GM21723 (cell line): Measurements from ENCODE around the gene TMEM222.

Source experiments
- ATAC-seq: cut with Tn5 transposase; IDR thresholded peaks from one replicate; pipeline ENCODE4 v1.9.1; 2021; ENCODE audit warnings: mild to moderate bottlenecking, moderate library complexity; ENCODE audit not compliant: unreplicated experiment

Gene TMEM222

DNA sequence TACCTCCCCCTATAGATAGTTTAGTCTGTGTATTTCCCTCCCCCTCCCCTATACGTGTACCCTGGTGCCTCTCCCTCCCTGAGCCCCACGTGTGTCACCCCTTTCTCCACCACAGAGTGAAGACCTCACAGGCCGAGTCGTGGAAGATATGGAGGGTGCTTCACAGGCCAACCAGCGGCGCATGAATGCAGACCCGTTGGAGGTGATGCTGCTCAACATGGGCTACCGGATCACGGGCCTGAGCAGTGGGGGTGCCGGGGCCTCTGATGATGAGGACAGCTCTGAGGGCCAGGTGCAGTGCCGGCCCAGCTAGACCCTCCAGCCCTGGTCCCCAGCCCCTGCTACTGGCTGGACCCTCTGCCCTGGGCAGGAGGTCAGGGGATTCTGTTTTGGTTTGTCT, 15.9 kb upstream of the TMEM222 start:
- ATAC-seq: no peak

DNA sequence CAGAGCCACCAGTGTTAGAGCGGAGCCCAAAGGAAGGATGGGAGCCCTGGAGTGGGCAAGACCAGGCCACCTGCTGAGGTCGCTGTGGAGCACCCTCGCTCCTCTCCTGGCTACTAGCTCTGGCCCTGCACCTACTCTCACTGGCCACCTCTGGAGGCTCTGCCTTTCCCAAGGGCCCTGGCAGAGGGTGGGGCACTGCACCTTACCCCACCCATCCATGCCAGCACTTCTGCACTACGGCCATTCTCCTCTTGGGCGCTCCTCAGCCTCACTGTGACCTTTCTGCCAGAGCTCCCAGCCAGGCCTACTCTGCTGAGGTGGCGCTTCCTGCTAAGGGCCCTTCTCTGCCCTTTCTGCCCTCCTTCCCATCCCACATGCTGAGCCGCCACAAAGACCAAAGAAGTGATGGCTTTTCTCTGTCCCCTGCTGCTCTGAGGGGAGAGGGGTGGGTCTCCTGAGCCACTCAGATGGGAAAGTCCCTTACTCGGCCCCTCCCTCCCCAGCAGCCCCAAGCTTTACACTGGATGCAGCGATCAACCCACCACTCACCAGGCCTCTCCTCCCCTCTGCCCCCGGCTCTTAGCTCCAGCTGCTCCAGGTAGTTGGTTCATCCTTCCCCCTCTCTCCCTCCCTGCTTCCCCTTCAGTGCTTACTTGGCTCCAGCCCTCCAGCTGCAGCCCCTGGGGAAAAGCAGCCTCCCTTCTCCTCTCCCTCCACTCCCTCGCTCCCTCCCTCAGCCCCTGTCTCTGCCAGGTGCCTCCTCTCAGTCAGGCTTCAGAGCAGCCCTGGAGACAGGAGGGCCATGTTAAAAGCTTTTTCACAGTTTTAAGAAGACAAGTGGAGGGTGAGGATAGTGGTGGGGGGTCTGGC, 14.8 kb upstream of the TMEM222 start:
- no peak for ATAC-seq

DNA sequence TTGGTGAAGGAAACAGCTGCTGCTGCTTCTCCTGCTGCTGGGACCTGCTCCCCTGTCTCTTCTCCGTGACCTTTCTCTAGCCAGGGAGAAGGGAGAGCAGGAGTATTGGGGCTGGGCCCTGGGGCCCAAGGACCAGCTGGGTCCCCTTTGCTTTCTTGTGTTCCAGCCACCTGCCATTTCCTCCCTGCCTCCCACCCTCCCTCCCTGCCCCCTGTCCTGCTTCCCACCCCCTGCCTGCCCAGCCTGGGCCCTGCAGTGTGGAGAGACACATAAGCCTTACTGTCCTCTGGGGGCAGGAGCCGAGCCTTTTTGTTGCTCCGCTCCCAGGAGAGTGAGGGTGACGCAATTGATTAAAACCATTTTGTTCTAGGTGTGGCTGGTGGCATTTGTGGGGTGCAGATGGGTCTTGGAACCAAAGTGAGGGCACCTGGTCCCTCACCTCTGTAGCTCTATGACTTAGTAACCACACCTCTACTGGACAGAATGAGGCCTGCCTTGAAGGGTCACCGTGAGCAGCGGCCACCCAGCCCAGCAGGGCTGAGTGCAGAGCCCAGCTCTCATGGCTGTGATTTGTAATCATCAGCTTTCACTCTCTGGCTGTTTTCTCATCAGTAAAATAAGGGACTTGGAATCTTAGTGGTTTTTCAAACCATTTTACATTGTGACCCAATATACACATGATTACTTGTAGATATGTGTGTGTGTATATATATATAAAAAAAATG, 13.9 kb upstream of the TMEM222 start:
- ATAC-seq: no peak

DNA sequence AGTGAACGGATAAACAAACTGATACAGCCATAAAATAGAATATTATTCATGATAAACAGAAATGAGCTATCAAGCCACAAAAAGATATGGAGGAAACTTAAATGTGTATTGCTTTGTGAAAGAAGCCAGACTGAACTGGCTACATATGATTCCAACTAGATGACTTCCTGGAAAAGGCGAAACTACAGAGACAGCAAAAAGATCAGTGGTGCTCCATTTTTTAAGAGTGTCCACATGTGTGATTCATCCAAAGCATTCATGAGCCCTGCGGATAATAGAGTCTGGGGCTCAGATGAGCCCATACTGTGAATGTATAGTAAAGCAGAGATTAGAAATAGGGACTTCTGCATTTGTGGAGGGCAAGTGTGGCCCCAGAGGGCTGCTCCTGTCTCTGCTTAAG, 7.8 kb upstream of the TMEM222 start:
- ATAC-seq: no peak

DNA sequence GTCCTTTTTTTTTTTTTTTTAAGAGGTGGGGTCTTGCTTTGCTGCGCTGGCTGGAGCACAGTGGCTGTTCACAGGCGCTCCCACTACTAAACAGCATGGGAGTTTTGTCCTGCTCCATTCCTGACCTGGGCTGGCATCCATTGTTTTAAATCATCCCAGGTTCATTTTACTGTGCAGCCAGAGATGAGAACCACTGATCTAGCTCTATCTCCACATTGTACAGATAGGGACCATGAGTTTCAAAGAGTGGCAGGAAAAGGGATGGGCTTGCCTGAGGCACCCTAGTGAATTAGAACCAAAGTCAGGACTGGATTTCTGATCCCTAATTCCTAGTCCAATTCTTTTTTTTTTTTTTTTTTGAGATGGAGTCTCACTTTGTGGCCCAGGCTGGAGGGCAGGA, 7.2 kb upstream of the TMEM222 start:
- ATAC-seq: no peak

DNA sequence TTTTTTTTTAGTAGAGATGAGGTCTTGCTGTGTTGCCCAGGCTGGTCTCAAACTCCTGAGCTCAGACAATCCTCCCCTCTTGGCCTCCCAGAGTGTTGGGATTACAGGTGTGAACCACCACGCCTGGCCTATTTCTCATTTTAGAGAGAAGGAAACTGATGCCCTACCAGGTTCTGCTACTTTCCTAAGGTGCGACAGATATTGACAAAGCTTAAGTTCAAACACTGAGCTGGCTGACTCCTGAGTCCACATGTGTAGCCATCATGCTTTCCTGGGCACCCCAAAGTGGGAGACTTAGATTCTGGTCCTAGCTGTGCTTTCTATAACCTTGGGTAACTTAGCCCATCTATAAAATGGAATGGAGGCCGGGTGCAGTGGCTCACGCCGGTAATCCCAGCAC, 5.1 kb upstream of the TMEM222 start:
- no peak for ATAC-seq

DNA sequence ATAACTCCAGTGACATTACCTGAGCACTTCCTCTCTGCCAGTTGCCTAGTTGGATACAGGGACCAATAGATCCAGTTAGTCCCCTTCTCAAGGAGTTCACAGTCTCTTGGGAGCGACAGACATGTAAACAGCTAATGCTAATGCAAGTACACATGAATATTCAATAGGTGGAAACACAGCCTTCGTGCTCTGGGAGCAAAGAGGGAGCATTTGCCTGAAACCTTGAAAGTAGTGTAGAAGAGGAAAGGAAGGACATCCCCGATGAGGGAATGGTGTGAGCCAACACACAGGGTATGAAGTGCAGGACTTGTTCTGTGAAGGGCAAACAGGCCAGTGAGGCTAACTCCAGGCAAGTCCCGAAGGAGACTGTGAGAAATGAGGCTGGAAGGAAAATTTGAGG, 3.8 kb upstream of the TMEM222 start:
- ATAC-seq: no peak

DNA sequence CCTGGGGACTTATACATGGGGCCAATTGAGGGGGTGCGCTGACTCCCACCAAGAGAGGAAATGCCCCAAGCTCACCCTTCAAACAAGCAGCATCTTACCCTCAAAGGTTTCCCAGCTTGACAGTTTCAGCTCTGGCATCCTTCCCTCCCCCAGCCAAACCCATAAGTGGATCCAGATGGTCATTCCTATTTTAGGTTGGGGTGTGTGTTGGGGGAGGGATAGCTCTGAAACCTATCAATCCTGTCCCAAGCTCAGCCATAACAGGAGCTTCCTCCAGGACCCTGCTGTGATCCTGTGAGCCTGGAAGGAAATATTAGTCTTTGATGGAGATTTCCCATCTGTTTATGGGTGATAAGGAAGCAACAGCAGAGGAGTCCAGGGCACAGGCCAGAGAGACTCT, 3.4 kb upstream of the TMEM222 start:
- ATAC-seq: no peak

DNA sequence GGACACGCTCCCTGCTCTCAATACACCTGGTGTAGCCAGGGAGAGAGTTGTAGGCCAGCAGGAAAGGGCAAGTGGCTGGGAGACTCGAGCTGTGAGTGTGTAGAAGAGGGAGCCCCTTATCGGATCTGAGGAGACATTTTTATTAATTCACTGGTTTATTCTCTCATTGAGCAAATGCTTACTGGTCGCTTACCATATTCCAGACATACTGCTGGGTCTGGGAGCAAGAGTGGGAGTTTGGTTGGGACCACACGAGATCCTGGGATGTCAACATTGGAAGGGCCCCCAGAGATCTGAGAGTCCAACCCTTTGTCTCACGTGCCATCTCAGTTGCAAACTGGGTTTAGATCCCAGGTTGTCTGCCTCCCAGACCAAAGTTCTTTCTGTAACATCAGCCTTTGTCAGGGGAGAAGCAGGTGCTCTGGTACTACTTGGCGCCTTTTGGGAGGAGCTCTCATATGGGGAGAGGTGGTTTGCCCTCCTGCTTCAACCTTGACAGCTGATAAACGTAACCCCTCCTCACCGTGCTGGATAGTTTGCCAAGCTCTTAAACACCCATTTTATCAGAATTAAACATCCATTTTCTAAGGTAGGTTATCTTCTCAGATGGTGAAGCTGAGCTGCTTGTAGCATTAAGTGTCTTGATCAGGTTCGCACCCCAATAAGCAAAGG, 742 bp downstream of the TMEM222 start:
- no peak for ATAC-seq

DNA sequence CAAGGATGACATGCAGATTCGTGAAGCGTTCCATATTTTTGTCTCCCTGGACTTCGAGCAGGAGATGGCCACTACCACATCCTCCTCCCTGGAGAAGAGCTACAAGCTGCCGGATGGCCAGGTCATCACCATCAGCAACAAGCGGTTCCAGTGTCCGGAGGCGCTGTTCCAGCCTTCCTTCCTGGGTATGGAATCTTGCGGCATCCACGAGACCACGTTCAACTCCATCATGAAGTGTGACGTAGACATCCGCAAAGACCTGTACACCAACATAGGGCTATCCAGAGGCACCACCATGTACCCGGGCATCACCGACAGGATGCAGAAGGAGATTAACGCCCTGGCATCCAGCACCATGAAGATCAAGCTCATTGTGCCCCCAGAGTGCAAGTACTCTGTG, 3.3 kb downstream of the TMEM222 start:
- no peak for ATAC-seq

DNA sequence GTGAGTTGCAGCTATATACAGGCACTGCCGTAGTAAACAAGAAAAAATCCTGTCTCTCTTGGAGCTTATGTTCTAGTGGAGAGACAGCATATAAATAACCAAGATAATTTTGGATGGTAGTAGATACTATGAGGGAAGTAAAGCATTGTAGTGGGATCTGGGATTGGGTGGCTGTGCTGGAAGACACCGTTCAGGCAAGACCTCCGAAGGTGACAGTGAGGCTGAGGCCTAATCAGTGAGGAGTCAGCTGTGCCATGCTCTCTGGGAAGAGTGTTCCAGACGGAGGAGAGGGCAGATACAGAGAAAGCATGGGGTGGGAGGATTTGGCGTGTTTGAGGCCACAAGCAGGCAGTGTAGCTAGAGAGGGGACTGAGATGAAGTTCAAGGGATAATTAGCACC, 6.0 kb downstream of the TMEM222 start:
- no peak for ATAC-seq

DNA sequence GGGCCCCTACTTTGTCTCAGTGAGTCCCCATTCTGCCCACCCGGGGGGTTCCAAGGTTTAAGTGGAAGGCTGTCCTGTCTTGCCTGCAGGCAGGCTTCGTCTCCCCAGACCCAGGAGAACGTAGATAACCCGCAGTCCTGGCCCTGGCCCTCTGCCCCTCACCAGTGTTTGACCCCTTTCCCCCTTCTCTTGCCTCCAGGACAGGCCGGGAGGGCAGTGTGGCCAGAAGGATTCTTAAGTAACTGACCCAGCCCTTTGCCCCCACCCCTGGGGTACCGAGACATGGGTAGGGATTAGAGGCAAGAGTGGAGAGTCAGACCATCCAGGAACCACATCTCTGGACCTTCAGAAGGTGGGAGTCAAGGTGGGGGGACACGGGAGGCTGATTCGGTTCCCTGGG, 8.8 kb downstream of the TMEM222 start:
- ATAC-seq: no peak

DNA sequence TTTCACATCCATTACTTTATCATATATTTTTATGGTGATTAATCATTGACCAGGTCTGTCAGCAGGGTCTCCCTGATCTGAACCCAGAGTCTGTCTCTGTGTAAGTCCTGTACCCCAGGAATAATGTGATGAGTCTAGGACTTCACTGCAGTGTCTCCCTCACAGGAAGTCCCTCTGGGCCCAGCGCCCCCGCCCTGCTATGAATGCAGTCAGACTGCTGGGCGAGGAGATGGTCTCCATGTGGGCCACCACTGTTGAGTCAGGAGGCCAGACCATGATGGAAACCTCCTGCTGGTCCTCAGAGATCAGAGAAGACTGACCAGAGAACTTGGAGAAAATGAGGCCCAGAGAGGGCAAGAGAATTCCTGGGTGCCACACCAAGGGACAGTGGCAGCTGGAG, 9.5 kb downstream of the TMEM222 start:
- ATAC-seq: no peak

DNA sequence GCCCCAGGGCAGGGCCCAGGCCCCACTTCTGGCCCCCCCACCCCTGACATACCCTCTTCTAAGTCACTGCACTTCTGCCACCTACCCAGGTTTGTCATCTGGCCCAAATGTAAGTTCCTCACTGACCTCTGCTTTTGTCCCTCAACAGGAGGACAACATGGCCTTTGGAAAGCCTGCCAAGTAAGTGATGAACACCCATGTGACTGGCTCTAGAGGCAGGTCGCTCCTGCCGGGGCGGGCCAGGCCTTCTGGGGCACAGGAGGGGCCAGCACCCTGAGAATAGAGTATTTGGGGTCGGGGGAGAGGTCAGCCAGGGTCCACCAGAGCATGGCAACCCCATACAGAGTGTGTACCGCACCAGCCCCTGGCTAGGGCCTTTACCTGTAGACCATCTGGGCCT, 10.0 kb downstream of the TMEM222 start:
- no peak for ATAC-seq

DNA sequence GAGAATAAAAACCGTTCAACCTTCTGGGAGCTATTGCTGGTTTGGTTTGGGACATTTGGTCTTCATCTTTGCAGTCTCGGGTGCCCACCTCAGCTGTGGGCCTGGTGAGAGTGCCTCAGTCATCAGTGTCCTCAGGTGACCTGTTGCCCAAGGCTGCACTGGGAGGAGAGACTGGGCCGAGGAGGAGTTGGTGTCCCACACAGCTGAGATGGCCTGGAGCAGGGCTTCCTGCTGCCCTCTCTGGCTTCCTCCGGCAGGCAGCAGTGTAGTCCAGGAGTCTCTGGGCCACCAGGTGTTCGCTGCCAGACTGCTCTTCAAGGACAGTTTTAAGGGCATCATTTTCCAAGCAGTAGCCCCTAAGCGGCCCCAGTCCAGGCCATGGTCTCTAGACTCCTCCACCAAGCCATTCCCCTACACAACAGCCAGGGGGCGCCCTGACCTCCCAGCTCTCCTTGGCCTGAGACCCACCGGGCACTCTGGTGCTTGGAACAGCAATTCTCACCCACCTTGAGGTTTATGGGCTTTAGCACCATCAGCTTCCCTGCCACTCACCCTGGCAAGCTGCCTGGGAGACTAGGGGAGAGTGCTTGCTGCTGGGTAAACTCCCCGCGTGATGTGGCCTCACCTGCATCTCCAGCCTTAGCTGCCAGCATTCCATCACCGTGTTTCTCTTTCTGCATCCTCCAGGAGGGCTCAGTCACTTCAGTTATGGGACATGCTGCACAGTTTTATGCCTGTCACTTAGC, 10.7 kb downstream of the TMEM222 start:
- ATAC-seq: no peak

DNA sequence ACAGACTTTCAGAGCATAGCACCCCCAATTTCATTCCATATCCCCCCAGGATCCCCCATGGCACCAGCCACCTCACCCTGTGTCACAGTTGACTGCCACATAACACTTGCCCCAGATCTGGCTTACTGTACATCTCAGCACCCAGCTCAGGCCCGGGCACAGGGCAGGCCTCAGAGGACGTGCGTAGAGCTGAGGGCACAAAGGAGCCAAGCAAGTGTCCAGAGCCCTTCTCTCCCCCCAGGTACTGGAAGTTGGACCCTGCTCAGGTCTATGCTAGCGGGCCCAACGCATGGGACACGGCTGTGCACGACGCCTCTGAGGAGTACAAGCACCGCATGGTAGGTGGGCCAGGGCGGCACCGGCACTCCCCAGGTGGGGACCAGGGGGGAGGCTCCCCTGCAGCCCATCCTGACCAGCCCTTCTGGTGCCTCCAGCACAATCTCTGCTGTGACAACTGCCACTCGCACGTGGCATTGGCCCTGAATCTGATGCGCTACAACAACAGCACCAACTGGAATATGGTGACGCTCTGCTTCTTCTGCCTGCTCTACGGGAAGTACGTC, 11.8 kb downstream of the TMEM222 start:
- no peak for ATAC-seq

DNA sequence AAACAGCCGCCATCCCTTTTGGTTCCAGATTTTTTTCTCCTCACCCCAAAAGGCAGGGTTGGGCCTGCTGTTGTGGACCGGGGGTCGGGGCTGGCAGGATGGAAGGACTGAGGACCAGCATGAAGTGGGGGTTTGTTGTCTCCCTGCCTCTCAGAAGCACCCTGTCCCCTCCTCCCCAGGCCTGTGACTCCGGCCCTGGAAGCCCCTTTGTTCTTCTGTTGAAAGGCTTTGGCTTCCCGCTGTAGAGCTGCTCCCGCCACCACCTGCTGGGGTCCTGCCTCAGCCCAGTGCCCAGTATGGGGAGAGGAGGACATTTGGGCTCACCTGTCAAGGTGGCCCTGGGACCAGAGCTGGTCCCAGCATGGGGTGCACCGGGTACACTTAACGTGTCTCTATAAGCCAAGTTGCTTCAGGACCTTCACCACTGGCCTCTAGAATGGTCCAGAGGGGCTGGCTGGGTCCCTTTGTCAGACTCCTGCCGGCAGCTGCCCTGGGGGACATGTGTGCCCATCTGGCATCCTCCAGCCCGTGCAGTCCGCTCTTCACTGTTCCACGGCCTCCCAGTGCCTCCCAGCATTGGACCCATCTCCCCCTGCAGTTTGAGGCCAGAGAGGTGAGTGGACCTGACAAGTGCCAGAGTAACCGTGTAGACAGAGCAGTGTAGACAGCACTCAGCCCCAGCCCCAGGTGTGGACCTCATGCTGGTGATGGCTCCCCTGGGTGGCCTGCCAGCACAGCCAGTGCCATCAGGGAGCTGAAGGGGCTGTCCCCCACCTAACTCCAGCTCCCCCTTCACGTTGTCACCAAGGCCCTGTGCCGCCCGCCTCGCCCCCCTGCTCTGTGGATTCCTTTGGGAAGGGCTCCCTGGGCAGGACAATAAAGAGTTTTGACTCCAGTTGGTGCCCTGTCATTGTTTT, 13.8 kb downstream of the TMEM222 start:
- no peak for ATAC-seq

DNA sequence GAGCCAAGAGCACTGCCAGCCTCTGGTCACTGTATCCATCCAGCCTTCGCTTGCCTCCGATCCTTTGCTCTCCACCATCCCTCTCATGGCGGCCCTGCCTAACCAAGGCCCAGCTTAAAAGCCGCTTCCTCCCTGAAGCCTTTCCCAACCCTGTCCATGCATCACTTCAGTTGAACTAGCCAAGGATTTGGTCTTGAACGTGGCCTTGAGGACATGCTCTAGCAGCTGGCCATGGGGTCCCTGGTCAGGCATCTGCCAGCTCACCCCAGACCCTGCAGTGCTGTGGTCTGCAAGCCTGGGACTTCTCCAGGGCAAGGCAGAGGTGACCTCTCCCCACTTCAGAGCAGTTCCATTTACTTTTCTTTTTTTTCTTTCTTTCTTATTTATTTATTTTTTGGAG, 14.8 kb downstream of the TMEM222 start:
- ATAC-seq: no peak

DNA sequence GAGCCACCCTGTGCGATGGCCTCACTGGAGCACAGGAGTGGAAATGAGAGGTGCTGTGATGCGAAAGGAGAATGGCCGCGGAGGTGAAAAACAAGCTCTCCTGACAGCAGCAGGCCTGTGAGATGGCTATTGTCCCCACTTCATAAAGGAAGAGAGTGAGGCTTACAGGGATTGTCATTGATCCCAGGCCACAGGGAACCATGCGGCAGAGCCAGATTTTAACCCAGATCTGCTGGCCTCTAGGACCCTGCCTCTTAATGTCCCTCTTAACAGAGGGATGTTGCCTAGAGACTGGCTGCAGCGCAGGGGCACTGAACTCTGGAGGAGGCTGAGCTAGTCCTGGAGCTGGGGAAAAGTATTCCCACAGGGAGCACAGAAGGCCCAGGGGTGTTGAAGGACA, 16.8 kb downstream of the TMEM222 start:
- no peak for ATAC-seq

DNA sequence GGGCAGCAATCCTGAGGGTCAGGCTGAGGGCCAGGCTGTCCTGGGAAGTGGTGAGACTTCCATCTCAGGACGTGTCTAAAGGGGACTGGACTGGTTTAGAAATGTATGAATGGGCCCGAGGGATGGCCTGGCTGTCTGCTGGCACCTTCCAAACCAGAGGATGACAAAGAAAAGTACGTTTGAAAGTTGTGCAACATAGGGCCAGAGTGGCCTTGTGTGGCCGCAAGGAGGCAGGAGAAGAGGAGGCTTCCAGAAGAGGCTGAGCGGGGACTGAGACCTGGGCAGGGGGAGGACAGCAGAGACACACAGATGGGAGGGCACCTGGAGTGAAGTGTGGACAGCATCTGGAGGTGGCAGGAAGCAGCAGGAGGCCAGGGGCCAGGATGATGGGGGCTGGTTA, 17.2 kb downstream of the TMEM222 start:
- no peak for ATAC-seq
